HEK293 (cell line): ENCODE results near the gene PKMYT1.

ENCODE experiments used
- ELK4 ChIP-seq: IDR thresholded peaks from 2 replicates; pipeline ENCODE4 v1.6.1; 2011; ENCODE audit warnings: mild to moderate bottlenecking, low read depth, low read length, borderline replicate concordance
- KLF10 ChIP-seq: fragments of 450-650 bp; IDR thresholded peaks from 2 replicates; pipeline ENCODE4 v1.5.1; 2018; ENCODE audit warnings: missing biosample characterization, mild to moderate bottlenecking, missing genetic modification characterization
- SCRT1 ChIP-seq: fragments of 450-650 bp; formaldehyde crosslinking; IDR thresholded peaks from 2 replicates; pipeline ENCODE4 v1.5.1; 2016; ENCODE audit warnings: missing biosample characterization, missing genetic modification characterization, borderline replicate concordance
- SP2 ChIP-seq: fragments of 450-650 bp; formaldehyde crosslinking; IDR thresholded peaks from 2 replicates; pipeline ENCODE4 v1.5.1; 2016; ENCODE audit warnings: missing biosample characterization, missing genetic modification characterization
- ZBTB10 ChIP-seq: fragments of 450-650 bp; formaldehyde crosslinking; IDR thresholded peaks from 2 replicates; pipeline ENCODE4 v1.5.1; 2016; ENCODE audit warnings: missing biosample characterization, missing genetic modification characterization
- ZBTB20 ChIP-seq: fragments of 450-650 bp; formaldehyde crosslinking; IDR thresholded peaks from 2 replicates; pipeline ENCODE4 v1.5.1; 2016; ENCODE audit warnings: missing biosample characterization, missing genetic modification characterization
- ZBTB7A ChIP-seq: fragments of 450-650 bp; formaldehyde crosslinking; IDR thresholded peaks from 2 replicates; pipeline ENCODE4 v1.5.1; 2016; ENCODE audit warnings: low read depth, missing biosample characterization, missing genetic modification characterization
- ZNF174 ChIP-seq: fragments of 450-650 bp; formaldehyde crosslinking; IDR thresholded peaks from 2 replicates; pipeline ENCODE4 v1.5.0; 2017; ENCODE audit warnings: missing biosample characterization, mild to moderate bottlenecking, missing genetic modification characterization
- ZNF558 ChIP-seq: fragments of 450-650 bp; formaldehyde crosslinking; IDR thresholded peaks from 2 replicates; pipeline ENCODE4 v1.5.1; 2016; ENCODE audit warnings: missing biosample characterization, missing genetic modification characterization
- ZNF792 ChIP-seq: fragments of 450-650 bp; formaldehyde crosslinking; IDR thresholded peaks from 2 replicates; pipeline ENCODE4 v1.5.1; 2016; ENCODE audit warnings: missing biosample characterization, missing genetic modification characterization
- TF ChIP-seq, protein P1 (sequence below): fragments of 450-650 bp; formaldehyde crosslinking; IDR thresholded peaks from 2 replicates; pipeline ENCODE4 v1.5.1; 2016; ENCODE audit warnings: missing biosample characterization, missing genetic modification characterization
- TF ChIP-seq, protein P2 (sequence below): fragments of 450-650 bp; formaldehyde crosslinking; IDR thresholded peaks from 2 replicates; pipeline ENCODE4 v1.5.1; 2016; ENCODE audit warnings: missing biosample characterization, missing genetic modification characterization
- TF ChIP-seq, protein P3 (sequence below): fragments of 450-650 bp; formaldehyde crosslinking; IDR thresholded peaks from 2 replicates; pipeline ENCODE4 v1.5.1; 2017; ENCODE audit warnings: missing biosample characterization, missing genetic modification characterization
- TF ChIP-seq, protein P4 (sequence below): fragments of 450-650 bp; formaldehyde crosslinking; IDR thresholded peaks from 2 replicates; pipeline ENCODE4 v1.5.1; 2016; ENCODE audit warnings: missing biosample characterization, missing genetic modification characterization, borderline replicate concordance

GRCh38 chr16:2950773-2951172, 29.5 kb downstream of the PKMYT1 start:
- TF ChIP-seq, protein P1, sequence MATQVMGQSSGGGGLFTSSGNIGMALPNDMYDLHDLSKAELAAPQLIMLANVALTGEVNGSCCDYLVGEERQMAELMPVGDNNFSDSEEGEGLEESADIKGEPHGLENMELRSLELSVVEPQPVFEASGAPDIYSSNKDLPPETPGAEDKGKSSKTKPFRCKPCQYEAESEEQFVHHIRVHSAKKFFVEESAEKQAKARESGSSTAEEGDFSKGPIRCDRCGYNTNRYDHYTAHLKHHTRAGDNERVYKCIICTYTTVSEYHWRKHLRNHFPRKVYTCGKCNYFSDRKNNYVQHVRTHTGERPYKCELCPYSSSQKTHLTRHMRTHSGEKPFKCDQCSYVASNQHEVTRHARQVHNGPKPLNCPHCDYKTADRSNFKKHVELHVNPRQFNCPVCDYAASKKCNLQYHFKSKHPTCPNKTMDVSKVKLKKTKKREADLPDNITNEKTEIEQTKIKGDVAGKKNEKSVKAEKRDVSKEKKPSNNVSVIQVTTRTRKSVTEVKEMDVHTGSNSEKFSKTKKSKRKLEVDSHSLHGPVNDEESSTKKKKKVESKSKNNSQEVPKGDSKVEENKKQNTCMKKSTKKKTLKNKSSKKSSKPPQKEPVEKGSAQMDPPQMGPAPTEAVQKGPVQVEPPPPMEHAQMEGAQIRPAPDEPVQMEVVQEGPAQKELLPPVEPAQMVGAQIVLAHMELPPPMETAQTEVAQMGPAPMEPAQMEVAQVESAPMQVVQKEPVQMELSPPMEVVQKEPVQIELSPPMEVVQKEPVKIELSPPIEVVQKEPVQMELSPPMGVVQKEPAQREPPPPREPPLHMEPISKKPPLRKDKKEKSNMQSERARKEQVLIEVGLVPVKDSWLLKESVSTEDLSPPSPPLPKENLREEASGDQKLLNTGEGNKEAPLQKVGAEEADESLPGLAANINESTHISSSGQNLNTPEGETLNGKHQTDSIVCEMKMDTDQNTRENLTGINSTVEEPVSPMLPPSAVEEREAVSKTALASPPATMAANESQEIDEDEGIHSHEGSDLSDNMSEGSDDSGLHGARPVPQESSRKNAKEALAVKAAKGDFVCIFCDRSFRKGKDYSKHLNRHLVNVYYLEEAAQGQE = no peak
- TF ChIP-seq SP2 (tag by site-specific recombination) = no peak
- TF ChIP-seq ZBTB10 (tag by site-specific recombination) = no peak
- TF ChIP-seq, protein P2, sequence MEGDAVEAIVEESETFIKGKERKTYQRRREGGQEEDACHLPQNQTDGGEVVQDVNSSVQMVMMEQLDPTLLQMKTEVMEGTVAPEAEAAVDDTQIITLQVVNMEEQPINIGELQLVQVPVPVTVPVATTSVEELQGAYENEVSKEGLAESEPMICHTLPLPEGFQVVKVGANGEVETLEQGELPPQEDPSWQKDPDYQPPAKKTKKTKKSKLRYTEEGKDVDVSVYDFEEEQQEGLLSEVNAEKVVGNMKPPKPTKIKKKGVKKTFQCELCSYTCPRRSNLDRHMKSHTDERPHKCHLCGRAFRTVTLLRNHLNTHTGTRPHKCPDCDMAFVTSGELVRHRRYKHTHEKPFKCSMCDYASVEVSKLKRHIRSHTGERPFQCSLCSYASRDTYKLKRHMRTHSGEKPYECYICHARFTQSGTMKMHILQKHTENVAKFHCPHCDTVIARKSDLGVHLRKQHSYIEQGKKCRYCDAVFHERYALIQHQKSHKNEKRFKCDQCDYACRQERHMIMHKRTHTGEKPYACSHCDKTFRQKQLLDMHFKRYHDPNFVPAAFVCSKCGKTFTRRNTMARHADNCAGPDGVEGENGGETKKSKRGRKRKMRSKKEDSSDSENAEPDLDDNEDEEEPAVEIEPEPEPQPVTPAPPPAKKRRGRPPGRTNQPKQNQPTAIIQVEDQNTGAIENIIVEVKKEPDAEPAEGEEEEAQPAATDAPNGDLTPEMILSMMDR (tag by site-specific recombination) = peak; percentile 43; the same call in 1 of the 2 replicates
- no peak for TF ChIP-seq ELK4
- TF ChIP-seq ZNF174 (tag by site-specific recombination) = no peak
- no peak for TF ChIP-seq SCRT1 (tag by site-specific recombination)
- no peak for TF ChIP-seq ZNF558 (tag by site-specific recombination)
- no peak for TF ChIP-seq ZBTB20 (tag by site-specific recombination)
- no peak for TF ChIP-seq ZNF792 (tag by site-specific recombination)
- no peak for TF ChIP-seq ZBTB7A (tag by site-specific recombination)
- TF ChIP-seq, protein P3, sequence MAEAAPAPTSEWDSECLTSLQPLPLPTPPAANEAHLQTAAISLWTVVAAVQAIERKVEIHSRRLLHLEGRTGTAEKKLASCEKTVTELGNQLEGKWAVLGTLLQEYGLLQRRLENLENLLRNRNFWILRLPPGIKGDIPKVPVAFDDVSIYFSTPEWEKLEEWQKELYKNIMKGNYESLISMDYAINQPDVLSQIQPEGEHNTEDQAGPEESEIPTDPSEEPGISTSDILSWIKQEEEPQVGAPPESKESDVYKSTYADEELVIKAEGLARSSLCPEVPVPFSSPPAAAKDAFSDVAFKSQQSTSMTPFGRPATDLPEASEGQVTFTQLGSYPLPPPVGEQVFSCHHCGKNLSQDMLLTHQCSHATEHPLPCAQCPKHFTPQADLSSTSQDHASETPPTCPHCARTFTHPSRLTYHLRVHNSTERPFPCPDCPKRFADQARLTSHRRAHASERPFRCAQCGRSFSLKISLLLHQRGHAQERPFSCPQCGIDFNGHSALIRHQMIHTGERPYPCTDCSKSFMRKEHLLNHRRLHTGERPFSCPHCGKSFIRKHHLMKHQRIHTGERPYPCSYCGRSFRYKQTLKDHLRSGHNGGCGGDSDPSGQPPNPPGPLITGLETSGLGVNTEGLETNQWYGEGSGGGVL (tag by site-specific recombination) = no peak
- TF ChIP-seq, protein P4, sequence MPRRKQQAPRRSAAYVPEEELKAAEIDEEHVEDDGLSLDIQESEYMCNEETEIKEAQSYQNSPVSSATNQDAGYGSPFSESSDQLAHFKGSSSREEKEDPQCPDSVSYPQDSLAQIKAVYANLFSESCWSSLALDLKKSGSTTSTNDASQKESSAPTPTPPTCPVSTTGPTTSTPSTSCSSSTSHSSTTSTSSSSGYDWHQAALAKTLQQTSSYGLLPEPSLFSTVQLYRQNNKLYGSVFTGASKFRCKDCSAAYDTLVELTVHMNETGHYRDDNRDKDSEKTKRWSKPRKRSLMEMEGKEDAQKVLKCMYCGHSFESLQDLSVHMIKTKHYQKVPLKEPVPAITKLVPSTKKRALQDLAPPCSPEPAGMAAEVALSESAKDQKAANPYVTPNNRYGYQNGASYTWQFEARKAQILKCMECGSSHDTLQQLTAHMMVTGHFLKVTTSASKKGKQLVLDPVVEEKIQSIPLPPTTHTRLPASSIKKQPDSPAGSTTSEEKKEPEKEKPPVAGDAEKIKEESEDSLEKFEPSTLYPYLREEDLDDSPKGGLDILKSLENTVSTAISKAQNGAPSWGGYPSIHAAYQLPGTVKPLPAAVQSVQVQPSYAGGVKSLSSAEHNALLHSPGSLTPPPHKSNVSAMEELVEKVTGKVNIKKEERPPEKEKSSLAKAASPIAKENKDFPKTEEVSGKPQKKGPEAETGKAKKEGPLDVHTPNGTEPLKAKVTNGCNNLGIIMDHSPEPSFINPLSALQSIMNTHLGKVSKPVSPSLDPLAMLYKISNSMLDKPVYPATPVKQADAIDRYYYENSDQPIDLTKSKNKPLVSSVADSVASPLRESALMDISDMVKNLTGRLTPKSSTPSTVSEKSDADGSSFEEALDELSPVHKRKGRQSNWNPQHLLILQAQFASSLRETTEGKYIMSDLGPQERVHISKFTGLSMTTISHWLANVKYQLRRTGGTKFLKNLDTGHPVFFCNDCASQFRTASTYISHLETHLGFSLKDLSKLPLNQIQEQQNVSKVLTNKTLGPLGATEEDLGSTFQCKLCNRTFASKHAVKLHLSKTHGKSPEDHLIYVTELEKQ (tag by site-specific recombination) = no peak
- TF ChIP-seq KLF10 (tag by site-specific recombination) = no peak
